Loucy (cell line): ENCODE results near the gene NSD1.

Experiments used
- H2AFZ ChIP-seq: fragments of 200-600 bp; sonication (generic); 2 replicates; pipeline ENCODE4 v1.6.0; 2016; ENCODE audit warnings: antibody characterized with exemption, mild to moderate bottlenecking, low read length, moderate library complexity
- H3F3A ChIP-seq: fragments of 200-600 bp; 2 replicates; pipeline ENCODE4 v1.6.0; 2016; ENCODE audit warnings: antibody characterized with exemption, low read depth, mild to moderate bottlenecking
- H3K27me3 ChIP-seq: fragments of 200-600 bp; sonication (generic); 2 replicates; pipeline ENCODE4 v1.6.1; 2014; ENCODE audit warnings: low read length, mild to moderate bottlenecking; ENCODE audit not compliant: insufficient read depth, poor library complexity, severe bottlenecking
- H3K36me3 ChIP-seq: fragments of 200-600 bp; sonication (generic); 2 replicates; pipeline ENCODE4 v1.6.1; 2016; ENCODE audit warnings: low read length; ENCODE audit not compliant: insufficient read depth
- H3K4me1 ChIP-seq: fragments of 200-600 bp; sonication (generic); 2 replicates; pipeline ENCODE4 v1.5.1; 2014; ENCODE audit warnings: low read length, mild to moderate bottlenecking; ENCODE audit not compliant: insufficient read depth, poor library complexity, severe bottlenecking
- H3K4me2 ChIP-seq: fragments of 200-600 bp; sonication (generic); 2 replicates; pipeline ENCODE4 v1.6.0; 2014; ENCODE audit warnings: antibody characterized with exemption, low read length, low read depth, mild to moderate bottlenecking; ENCODE audit not compliant: poor library complexity, severe bottlenecking
- H3K4me3 ChIP-seq: fragments of 200-600 bp; sonication (generic); 2 replicates; pipeline ENCODE4 v1.5.1; 2014; ENCODE audit warnings: low read length, mild to moderate bottlenecking, mixed read lengths; ENCODE audit not compliant: poor library complexity, severe bottlenecking
- H3K79me2 ChIP-seq: fragments of 200-600 bp; sonication (generic); 2 replicates; pipeline ENCODE4 v1.6.1; 2014; ENCODE audit warnings: low read length; ENCODE audit not compliant: insufficient read depth
- H3K9ac ChIP-seq: fragments of 200-600 bp; sonication (generic); 2 replicates; pipeline ENCODE4 v1.6.0; 2014; ENCODE audit warnings: mild to moderate bottlenecking, low read depth, low read length, moderate library complexity; ENCODE audit not compliant: poor library complexity, severe bottlenecking
- H3K9me2 ChIP-seq: fragments of 200-600 bp; sonication (generic); replicated peaks from 2 replicates; pipeline ENCODE4 v1.6.1; 2016; ENCODE audit warnings: low read depth, low read length, mixed read lengths
- H3K9me3 ChIP-seq: fragments of 200-600 bp; sonication (generic); 2 replicates; pipeline ENCODE4 v1.6.1; 2014; ENCODE audit warnings: mild to moderate bottlenecking, antibody characterized with exemption, low read length, low read depth; ENCODE audit not compliant: insufficient read depth
- H4K20me1 ChIP-seq: fragments of 200-600 bp; sonication (generic); 2 replicates; pipeline ENCODE4 v1.6.0; 2014; ENCODE audit warnings: antibody characterized with exemption, low read length, mild to moderate bottlenecking; ENCODE audit not compliant: insufficient read depth, poor library complexity, severe bottlenecking
- EZH2phosphoT487 ChIP-seq: fragments of 200-600 bp; IDR thresholded peaks from 2 replicates; pipeline ENCODE4 v1.6.1; 2018; ENCODE audit warnings: antibody characterized with exemption, mild to moderate bottlenecking, moderate library complexity, borderline replicate concordance
- TF ChIP-seq, protein P1 (sequence below): fragments of 200-600 bp; sonication (generic); conservative IDR thresholded peaks from 2 replicates; pipeline ENCODE4 v1.5.1; 2014; ENCODE audit warnings: mild to moderate bottlenecking, antibody characterized with exemption, low read length

Gene NSD1

DNA sequence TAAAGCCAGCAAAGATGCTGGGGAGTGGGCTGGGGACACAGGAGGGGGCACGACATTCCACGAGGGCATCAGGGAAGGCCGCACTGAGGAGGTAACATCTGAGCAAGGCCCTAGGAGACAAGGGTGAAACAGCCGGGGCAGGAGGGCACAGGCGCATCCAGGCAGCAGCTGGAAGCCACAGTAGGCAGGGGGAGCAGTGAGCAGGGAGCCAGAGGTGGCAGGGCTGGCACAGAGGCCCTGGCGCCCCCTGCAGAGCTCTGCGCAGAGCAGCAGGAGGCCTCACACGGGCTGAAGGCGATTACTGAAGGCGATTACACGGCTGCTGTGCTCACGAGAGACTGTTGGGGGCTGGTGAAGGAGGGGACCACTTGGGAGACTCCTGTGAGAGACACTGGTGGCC lies 202.5 kb downstream of the NSD1 start:
- Histone ChIP-seq H3K79me2 (peaks cover 12% of the 10 kb centered on the region; the same call in 1 of the 2 replicates), H3K4me2 (no peak overlapping the region), H3K9me2 (no peaks in the 10 kb centered on the region), H3K9me3 (no peaks in the 10 kb centered on the region), H3F3A (no peaks in the 10 kb centered on the region), H3K4me1 (peaks cover 9% of the 10 kb centered on the region), H4K20me1 (no peaks in the 10 kb centered on the region), H3K27me3 (no peaks in the 10 kb centered on the region), H3K4me3 (no peak overlapping the region), H2AFZ (no peak overlapping the region), H3K36me3 (peaks cover 40% of the 10 kb centered on the region; the same call in 1 of the 2 replicates), H3K9ac (no peak overlapping the region)
- TF ChIP-seq, protein P1, sequence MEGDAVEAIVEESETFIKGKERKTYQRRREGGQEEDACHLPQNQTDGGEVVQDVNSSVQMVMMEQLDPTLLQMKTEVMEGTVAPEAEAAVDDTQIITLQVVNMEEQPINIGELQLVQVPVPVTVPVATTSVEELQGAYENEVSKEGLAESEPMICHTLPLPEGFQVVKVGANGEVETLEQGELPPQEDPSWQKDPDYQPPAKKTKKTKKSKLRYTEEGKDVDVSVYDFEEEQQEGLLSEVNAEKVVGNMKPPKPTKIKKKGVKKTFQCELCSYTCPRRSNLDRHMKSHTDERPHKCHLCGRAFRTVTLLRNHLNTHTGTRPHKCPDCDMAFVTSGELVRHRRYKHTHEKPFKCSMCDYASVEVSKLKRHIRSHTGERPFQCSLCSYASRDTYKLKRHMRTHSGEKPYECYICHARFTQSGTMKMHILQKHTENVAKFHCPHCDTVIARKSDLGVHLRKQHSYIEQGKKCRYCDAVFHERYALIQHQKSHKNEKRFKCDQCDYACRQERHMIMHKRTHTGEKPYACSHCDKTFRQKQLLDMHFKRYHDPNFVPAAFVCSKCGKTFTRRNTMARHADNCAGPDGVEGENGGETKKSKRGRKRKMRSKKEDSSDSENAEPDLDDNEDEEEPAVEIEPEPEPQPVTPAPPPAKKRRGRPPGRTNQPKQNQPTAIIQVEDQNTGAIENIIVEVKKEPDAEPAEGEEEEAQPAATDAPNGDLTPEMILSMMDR: peak; percentile 69
- TF ChIP-seq EZH2phosphoT487: no peak

DNA sequence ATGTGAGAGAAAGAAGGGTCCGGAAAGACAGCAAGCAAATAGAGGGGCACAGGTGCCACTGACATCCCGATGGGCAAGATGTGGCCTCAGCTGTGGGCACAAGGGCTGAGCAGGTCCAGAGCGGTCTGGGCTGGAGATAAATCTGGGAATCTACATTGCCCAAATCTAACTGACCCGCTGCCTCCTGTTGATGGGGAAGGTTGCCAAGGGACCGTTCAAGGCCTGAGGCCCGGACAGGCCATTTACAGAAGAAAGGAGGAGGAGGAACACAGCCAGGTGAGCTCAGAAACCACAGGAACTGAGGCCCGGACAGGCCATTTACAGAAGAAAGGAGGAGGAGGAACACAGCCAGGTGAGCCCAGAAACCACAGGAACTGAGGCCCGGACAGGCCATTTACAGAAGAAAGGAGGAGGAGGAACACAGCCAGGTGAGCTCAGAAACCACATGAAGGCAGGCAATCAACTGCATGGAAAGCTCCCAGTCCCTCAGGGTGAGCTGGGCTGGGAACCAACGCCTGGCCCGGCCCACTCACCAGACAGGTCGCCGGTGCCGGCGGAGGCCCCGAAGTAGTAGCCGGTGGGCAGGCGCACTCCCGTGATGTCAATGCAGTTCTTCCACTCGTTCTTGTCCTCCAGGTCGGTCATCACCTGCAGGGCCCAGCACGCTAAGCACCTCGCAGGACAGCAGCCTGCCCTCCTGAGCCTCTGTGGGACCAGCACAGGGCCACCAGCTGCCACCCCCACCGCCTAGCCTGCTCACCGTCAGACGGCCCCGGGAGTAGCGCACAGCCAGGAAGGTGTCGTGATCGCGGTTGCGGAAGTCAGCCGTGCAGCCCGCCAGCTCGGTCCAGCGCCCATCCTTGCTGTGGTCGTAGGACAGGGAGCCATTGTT lies 203.3 kb downstream of the NSD1 start:
- Histone ChIP-seq H3K9me3 (no peaks in the 10 kb centered on the region), H3K4me2 (no peak overlapping the region), H4K20me1 (no peaks in the 10 kb centered on the region), H3K9ac (no peak overlapping the region), H3K4me1 (peaks cover 4% of the 10 kb centered on the region), H3F3A (no peaks in the 10 kb centered on the region), H3K4me3 (no peak overlapping the region), H3K36me3 (peaks cover 40% of the 10 kb centered on the region; the same call in 1 of the 2 replicates), H3K9me2 (no peaks in the 10 kb centered on the region), H2AFZ (no peak overlapping the region), H3K79me2 (peaks cover 18% of the 10 kb centered on the region; the same call in 1 of the 2 replicates), H3K27me3 (no peaks in the 10 kb centered on the region)
- TF ChIP-seq, protein P1: no peak
- no peak for TF ChIP-seq EZH2phosphoT487

DNA sequence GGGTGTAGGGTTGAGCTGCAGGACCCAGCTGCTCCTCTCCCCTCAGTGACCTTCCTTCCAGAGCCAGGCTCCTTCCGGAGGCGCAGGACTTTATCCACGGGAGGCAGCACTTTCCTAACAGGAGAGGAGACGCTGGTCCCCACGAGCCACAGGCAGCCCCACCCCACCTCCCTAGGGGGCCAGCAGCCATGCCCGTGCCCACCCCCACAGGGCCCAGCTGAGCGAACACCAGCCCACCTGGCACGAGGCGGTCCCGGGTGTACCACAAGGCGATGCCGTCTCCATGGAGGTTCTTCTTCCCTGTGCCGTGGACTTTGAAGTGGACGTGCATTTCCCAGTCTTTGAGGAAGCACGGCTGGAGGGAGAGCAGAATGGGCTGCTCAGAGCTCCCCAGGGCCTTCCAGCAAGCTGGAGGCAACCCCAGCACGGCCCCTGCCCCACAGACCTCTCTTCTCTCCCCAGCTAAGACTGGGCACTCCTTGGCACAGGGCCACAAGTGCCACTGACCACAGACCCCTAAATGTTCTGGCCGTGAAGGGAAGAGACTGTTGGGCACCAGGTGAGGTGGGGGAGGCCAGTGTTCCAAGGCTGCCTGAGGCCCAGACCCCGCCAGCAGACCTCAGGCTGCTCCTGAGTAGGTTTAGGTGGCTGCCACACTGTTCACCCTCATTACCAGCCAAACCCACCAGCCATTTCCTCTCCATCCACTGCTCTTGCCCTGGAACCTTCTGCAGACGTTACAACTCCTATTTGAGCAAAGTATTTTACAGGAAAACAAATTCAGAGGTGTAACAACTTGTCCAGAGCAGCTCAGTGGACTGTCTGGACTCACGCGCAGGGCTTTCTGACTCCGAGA lies 204.9 kb downstream of the NSD1 start:
- no peaks in the 10 kb centered on the region for H3K27me3 ChIP-seq
- no peaks in the 10 kb centered on the region for H3F3A ChIP-seq
- H2AFZ ChIP-seq: no peak overlapping the region
- H4K20me1 ChIP-seq: no peaks in the 10 kb centered on the region
- no peaks in the 10 kb centered on the region for H3K9me3 ChIP-seq
- no peaks in the 10 kb centered on the region for H3K9me2 ChIP-seq
- H3K36me3 ChIP-seq: peaks cover 37% of the 10 kb centered on the region; the same call in 1 of the 2 replicates
- H3K79me2 ChIP-seq: peaks cover 22% of the 10 kb centered on the region; the same call in 1 of the 2 replicates
- no peak overlapping the region for H3K4me3 ChIP-seq
- H3K9ac ChIP-seq: no peak overlapping the region
- no peak for TF ChIP-seq EZH2phosphoT487
- TF ChIP-seq, protein P1: no peak
- H3K4me2 ChIP-seq: no peak overlapping the region
- H3K4me1 ChIP-seq: no peaks in the 10 kb centered on the region
